Measurements from ENCODE around the gene DCC. TPM values are rescaled to one million over a fixed set of nuclear protein-coding genes. Genes with fewer than 3 reads are reported as not detected.

Gene DCC
- total RNA-seq, 1 experiment from 2014 or later, result 0.72 TPM

GRCh38 chr18:52747869-52748268, 407.9 kb downstream of the DCC start:
- no peak overlapping the region for H3K4me3 Mint-ChIP-seq
- ATAC-seq (no peak; the same call in 1 of the 2 replicates), DNase-seq (ENCODE audit: low spot score) (no peak)
- H3K27me3 Mint-ChIP-seq (ENCODE audit: low read depth), result no peaks in the 10 kb centered on the region
- peaks cover 3% of the 10 kb centered on the region; the same call in 1 of the 2 replicates for H3K4me1 Mint-ChIP-seq
- POLR2A ChIA-PET, result no interaction called here
- H3K36me3 Mint-ChIP-seq, result no peaks in the 10 kb centered on the region
- H3K9me3 Mint-ChIP-seq, result no peaks in the 10 kb centered on the region
- CTCF ChIA-PET, result interaction anchor here (0.8 kb wide), 1 partner anchor 14 kb away, joined by 3 read pairs; no protein-coding TSS in a partner anchor
- TF ChIP-seq E2F4 (CRISPR knock-in tag; IDR thresholded peaks at IDR 0.05; ENCODE audit: borderline replicate concordance, low read depth) (no peak), ATF2 (CRISPR knock-in tag; IDR thresholded peaks at IDR 0.05; ENCODE audit: borderline replicate concordance, low read depth) (no peak), HMGA2 (CRISPR knock-in tag; IDR thresholded peaks at IDR 0.05) (no peak), FOXK1 (CRISPR knock-in tag; IDR thresholded peaks at IDR 0.05) (no peak), ZNF396 (CRISPR knock-in tag; IDR thresholded peaks at IDR 0.05; ENCODE audit: borderline replicate concordance) (no peak), RELA (CRISPR knock-in tag; IDR thresholded peaks at IDR 0.05; ENCODE audit: borderline replicate concordance) (no peak), NFE2L1 (CRISPR knock-in tag; IDR thresholded peaks at IDR 0.05) (no peak), GTF2I (CRISPR knock-in tag; conservative IDR thresholded peaks at IDR 0.05) (no peak)
- TF ChIP-seq, protein P1, sequence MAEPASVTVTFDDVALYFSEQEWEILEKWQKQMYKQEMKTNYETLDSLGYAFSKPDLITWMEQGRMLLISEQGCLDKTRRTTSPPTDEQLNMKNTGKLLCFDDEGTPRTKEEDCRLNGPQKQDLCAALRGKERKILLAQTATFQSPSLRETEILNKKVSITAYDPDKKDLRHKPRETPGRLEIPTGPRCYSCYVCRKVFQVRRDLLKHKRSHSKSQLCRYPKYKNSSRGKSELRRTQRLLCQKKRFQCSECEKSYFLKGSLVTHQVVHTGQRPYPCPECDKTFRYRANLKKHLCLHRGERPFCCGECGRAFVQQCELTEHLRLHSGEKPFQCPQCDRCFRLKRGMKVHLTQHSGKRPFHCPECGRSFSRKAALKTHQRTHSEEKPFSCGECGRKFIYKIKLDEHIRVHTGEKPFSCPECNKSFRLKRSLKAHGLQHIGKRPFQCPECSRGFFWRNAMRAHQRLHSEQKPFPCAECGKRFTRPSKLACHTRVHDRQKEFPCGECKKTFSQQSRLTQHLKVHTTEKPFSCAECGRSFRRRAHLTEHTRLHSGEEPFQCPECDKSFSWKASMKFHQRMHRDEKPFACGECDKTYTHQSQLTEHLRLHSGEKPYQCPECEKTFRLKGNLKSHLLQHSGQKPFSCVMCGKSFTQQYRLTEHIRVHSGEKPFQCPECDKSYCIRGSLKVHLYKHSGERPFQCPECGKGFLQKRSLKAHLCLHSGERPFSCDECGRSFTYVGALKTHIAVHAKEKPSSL (CRISPR knock-in tag; conservative IDR thresholded peaks at IDR 0.05), result no peak
- TF ChIP-seq, protein P2, sequence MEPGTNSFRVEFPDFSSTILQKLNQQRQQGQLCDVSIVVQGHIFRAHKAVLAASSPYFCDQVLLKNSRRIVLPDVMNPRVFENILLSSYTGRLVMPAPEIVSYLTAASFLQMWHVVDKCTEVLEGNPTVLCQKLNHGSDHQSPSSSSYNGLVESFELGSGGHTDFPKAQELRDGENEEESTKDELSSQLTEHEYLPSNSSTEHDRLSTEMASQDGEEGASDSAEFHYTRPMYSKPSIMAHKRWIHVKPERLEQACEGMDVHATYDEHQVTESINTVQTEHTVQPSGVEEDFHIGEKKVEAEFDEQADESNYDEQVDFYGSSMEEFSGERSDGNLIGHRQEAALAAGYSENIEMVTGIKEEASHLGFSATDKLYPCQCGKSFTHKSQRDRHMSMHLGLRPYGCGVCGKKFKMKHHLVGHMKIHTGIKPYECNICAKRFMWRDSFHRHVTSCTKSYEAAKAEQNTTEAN (CRISPR knock-in tag; IDR thresholded peaks at IDR 0.05), result no peak
- H3K27ac Mint-ChIP-seq, result no peak overlapping the region

GRCh38 chr18:52748343-52748742, 408.3 kb downstream of the DCC start:
- ChIA-PET POLR2A (no interaction called here), CTCF (interaction anchor here (0.8 kb wide), 1 partner anchor 13 kb away, joined by 3 read pairs; no protein-coding TSS in a partner anchor)
- DNase-seq (ENCODE audit: low spot score) (no peak), ATAC-seq (no peak; the same call in 1 of the 2 replicates)
- Mint-ChIP-seq H3K36me3 (no peaks in the 10 kb centered on the region), H3K4me1 (peaks cover 3% of the 10 kb centered on the region; the same call in 1 of the 2 replicates), H3K27ac (no peak overlapping the region), H3K9me3 (no peaks in the 10 kb centered on the region), H3K4me3 (no peak overlapping the region), H3K27me3 (ENCODE audit: low read depth) (no peaks in the 10 kb centered on the region)
- TF ChIP-seq NFYB (CRISPR knock-in tag; conservative IDR thresholded peaks at IDR 0.05; ENCODE audit: low read depth) (no peak), NFE2L1 (CRISPR knock-in tag; IDR thresholded peaks at IDR 0.05) (no peak), GABPB1 (CRISPR knock-in tag; IDR thresholded peaks at IDR 0.05) (no peak), AR (CRISPR knock-in tag; IDR thresholded peaks at IDR 0.05) (no peak), ELF4 (CRISPR knock-in tag; IDR thresholded peaks at IDR 0.05; ENCODE audit: low read depth) (no peak), NFATC4 (CRISPR knock-in tag; IDR thresholded peaks at IDR 0.05) (no peak), E2F4 (CRISPR knock-in tag; IDR thresholded peaks at IDR 0.05; ENCODE audit: borderline replicate concordance, low read depth) (no peak), JAZF1 (CRISPR knock-in tag; IDR thresholded peaks at IDR 0.05) (no peak), MYBL2 (CRISPR knock-in tag; IDR thresholded peaks at IDR 0.05) (no peak), OVOL2 (CRISPR knock-in tag; IDR thresholded peaks at IDR 0.05; ENCODE audit: borderline replicate concordance) (no peak), ATF1 (CRISPR knock-in tag; IDR thresholded peaks at IDR 0.05) (no peak), SP1 (CRISPR knock-in tag; conservative IDR thresholded peaks at IDR 0.05) (no peak), ZNF416 (CRISPR knock-in tag; IDR thresholded peaks at IDR 0.05) (no peak)
- TF ChIP-seq, protein P3, sequence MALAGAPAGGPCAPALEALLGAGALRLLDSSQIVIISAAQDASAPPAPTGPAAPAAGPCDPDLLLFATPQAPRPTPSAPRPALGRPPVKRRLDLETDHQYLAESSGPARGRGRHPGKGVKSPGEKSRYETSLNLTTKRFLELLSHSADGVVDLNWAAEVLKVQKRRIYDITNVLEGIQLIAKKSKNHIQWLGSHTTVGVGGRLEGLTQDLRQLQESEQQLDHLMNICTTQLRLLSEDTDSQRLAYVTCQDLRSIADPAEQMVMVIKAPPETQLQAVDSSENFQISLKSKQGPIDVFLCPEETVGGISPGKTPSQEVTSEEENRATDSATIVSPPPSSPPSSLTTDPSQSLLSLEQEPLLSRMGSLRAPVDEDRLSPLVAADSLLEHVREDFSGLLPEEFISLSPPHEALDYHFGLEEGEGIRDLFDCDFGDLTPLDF (CRISPR knock-in tag; IDR thresholded peaks at IDR 0.05), result no peak
- TF ChIP-seq, protein P2 (CRISPR knock-in tag; IDR thresholded peaks at IDR 0.05), result no peak
